COR-L47 (cell line): ENCODE results near the gene IL12RB2.
"Not testable (repeated sequence)": the region's sequence is repeated elsewhere in the genome, so short reads cannot be mapped to it uniquely, and the experiment has no call there.

Experiments used
- DNase-seq: peaks from one replicate; lab custom pipeline; 2025; lab: John Stamatoyannopoulos, UW

Gene IL12RB2

DNA sequence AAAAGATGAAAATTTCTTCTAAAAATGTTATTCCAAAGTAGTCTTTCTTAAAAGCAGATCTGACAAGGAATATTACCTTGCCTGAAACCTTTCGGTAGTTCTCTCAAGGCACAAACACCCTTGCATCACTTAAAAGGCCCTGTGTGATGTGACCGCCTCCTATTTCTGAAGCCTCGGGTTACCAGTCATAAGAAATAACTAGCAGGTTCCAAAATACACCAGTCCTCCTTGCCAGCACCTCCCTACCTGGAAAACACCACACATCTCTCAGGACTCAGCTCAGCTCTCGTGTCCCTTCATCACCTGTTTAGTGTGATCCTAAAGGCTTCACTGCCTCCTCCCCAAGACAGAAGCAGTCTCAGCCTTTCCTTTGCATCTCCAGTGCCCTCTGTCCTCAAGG is 86.9 kb downstream of the IL12RB2 start:
- DNase-seq, result no peak

DNA sequence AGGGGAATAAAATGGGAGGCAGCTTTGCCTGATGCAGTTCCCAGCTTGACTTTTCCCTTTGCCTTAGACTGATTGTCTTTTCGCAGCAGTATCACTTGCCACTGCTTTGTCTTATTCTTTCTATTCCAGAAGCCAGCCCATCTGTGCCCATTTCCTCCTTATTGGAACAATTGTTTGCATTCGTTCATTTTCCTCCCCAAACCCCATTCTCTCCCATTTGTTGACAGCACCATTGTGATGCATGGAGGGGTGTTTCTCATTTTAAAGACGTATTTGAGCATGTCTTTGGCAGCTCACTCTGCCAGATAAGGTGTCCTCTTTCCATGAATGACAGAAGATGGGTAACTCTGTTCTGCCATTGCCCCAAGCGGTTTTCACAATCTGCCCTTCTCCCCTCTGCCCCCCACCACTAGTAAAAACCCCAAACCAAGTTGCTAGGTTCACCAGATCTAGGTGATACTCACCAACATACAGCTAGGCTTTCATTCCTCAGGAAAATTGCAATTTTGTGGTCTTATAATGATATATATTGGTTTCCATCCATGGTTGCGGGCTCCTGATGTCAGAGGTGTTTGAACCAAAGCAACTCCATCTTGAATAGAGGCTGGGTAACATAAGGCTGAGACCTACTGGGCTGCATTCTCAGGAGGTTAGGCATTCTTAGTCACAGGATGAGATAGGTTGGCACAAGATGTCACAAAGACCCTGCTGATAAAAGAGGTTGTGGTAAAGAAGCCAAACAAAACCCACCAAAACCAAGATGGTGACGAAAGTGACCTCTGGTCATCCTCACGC is 91.7 kb downstream of the IL12RB2 start:
- no peak for DNase-seq

DNA sequence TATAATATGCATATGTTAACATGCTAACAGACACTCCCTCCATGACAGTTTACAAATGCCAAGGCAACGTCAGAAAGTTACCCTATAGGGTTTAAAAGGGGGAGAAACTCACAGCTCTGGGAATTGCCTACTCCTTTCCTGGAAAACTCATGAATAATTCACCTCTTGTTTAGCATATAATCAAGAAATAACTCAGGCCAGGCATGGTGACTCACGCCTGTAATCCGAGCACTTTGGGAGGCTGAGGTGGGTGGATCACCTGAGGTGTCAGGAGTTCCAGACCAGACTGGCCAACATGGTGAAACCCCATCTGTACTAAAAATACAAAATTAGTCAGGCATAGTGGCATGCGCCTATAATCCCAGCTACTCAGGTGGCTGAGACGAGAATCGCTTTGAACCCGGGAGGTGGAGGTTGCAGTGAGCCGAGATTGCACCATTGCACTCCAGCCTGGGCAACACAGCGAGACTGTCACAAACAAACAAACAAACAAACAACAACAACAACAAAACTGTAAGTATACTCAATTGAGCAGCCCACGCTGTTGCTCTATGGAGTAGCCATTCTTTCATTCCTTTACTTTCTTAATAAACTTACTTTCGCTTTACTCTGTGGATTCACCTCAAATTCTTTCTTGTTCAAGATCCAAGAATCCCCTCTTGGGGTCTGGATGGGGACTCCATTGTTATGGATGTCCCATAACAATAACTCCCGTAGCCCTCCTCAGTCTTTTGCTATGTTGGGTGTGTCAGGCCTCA is 92.5 kb downstream of the IL12RB2 start:
- DNase-seq, result not testable (repeated sequence)

DNA sequence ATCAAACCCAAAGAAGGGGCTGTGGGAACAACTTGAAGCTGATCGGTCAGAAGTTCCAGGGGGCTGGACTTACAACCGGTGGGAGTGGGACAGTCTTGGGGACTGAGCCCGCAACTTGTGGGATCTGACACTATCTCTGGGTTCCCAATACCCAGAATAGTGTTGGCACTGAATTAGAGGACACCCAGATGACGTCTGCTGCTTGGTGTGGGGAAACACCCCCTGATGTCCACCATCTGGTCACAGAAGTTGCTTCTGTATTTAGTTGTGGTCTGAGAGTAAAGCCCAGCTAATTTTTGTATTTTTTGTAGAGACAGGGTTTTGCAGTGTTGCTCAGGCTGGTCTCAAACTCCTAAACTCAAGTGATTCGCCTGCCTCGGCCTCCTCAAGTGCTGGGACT is 93.8 kb downstream of the IL12RB2 start:
- no peak for DNase-seq

DNA sequence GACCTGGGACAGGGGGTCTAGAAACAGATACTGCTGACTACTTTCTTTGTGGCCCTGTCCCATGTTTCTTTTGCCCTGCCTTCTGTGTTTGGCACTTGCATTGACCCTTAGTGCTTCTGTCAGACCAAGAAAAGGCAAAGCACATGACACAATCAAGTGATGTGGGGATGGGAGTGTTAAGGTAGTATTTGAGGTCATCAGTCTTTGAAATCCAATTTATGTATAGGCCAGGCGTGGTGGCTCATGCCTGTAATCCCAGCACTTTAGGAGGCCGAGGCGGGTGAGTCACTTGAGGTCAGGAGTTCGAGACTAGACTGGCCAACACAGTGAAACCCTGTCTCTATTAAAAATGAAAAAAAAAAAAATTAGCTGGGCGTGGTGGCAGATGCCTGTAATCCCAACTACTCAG is 96.5 kb downstream of the IL12RB2 start:
- DNase-seq, result no peak

DNA sequence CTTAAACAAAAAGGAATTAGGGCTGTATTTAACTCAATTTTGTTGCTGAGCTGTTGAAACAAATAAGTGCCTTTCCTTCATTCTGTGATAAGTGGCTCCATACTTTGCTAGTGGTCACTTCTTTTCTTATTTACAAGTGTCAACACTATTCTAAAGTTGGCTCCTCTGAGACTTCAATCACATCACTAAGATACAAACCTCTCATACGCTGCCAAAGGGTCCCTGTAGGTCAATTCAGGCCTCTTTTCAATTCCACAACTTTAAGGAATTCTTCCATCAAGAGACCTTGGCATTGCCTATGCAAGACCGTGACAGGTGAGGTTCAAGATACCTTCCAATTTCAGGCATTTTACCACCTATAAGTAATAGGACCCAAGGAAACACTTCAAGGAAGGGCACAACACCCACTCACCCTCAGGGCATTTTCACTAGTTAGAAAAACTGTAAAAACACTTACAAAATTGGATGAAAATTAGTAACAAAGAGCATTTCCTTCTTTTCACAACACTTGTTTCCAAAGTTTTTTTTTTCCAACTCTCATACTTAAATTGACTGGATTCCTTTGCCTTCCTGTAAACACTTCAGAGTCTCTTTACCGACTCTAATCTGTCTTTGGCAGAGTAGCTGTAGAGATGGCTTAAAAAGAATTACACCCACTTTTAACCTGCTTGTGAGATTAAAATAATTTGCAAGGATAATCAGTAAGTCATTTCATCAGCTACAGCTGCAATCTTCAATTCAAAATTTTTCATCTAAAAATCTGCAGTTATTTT is 98.0 kb downstream of the IL12RB2 start:
- no peak for DNase-seq

DNA sequence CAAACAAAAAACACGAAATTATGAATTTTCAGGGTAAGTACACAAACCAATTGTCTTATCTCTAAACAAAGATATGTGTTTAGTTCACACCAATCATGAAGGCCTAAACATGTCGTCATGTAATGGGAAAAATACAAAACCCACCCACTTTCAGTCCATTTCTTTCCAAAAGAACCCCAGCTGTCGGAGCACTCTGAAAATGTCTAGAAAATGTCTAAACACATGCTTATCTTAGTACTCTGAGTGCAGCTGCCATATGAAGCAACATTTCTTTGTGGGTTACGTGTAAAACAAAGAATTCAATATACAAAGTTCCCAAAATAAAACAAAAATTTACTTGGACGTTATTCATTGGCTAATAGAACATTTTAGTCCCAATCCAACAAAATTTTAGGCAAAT is 99.8 kb downstream of the IL12RB2 start:
- no peak for DNase-seq

DNA sequence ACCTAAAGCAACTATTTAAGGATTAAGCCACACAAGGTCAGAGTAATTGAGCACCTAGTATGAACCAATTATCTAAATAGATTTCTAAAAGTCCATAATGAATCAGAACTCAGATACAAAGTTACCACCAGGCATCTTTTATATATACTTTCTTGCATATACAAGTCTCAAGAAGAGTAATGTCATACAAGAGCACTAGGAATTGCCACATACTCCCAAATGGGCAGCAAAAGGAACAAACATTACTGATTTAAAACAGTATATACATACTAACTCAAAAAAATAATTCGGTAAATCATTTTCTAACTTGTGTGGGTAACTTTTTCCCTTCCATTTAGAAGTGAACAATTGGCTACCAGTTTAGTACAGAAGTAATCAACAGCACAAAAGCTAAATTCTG is 100.5 kb downstream of the IL12RB2 start:
- no peak for DNase-seq

DNA sequence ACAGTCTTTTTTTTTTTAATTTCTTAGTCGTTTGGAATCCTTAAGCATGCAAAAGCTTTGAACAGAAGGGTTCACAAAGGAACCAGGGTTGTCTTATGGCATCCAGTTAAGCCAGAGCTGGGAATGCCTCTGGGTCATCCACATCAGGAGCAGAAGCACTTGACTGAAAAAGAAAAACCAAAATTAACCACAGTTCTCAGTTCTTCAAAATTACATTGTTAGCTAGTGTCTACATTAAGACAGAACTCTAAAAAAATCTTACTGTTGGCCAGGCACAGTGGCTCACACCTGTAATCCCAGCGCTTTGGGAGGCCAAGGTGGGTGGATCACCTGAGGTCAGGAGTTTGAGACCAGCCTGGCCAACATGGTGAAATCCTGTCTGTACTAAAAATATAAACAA is 105.4 kb downstream of the IL12RB2 start:
- DNase-seq, result not testable (repeated sequence)

DNA sequence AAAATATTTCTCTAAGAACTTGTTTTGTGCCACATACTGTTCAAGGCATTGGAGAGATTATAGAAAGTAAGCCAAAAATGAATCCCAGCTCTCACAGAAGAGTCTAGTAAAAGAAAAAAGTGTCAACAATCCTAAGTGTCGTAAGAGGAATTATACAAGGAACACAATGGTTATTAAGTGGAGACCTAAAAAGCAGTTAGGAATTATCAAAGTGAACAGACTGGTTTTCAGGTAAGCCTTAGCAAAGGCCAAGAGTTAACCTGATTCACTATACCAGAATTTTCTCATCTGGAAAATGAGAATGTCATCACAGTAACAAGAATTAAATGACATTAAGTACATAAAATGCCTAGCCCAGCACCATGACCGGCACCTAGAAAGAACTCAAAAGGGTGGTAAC is 106.9 kb downstream of the IL12RB2 start:
- DNase-seq, result no peak

DNA sequence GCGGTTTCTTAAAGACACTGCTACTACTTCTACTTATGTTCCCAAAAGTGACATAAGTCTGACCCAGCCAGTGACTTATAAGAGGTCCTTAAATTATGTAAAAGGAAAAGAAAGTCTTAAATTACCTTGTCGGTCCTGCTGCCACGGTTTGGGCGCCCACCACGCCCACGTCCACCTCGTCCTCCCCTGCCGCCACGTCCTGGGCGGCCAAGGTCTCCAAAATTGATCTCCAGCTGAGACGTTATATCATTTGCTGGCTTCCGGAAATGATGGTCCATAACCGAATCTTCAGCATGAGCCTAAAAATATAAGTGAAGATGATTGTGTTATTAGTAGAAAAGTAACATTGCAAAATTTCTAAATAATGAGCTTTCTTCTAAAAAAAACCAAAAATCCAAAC is 107.4 kb downstream of the IL12RB2 start:
- no peak for DNase-seq

DNA sequence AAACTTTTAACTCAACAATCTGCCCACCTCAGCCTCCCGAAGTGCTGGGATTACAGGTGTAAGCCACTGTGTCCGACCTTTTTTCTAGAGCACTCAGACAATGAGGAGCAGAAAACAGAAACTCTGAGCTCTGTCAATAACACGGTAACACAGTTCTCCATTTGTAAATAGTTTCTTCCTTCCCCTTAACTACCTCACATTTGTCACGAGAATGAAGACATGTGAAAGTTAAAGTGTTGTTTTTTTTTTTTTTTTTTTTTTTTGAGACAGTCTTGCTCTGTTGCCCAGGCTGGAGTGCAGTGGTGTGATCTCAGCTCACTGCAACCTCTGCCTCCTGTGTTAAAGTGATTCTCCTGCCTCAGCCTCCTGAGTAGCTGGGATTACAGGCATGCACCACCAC is 110.1 kb downstream of the IL12RB2 start:
- DNase-seq, result not testable (repeated sequence)

DNA sequence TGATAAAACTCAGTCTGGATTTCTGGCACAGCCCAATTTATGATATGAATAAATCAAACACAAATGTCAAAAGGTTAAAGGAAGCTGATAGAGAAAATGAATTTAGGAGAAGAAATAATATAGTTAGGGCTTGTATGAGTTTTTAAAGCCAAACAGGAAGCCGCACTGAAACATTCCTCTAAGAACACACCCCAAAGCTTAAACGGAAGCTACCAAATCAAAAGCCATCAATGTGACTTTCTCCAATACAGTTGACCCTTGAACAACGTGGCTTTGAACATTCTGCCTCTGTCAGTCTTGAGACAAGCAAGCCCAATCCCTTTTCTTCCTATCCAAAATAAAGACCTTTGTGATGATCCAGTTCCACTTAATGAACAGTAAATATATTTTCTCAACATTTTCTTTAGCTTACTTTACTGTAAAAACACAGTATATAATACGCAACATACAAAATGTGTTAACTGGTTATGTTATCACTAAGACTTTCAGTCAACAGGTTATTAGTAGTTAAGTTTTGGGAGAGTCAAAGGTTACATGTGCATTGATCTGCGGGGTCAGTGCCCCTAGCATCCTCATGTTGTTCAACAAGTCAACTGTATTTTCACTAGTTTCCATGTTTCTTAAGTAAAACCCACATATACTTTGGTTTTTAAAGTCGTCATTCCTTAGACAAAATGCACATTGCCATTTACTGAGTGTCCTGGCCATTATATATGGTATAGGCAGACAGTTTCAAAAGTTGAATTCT is 111.3 kb downstream of the IL12RB2 start:
- DNase-seq, result no peak

DNA sequence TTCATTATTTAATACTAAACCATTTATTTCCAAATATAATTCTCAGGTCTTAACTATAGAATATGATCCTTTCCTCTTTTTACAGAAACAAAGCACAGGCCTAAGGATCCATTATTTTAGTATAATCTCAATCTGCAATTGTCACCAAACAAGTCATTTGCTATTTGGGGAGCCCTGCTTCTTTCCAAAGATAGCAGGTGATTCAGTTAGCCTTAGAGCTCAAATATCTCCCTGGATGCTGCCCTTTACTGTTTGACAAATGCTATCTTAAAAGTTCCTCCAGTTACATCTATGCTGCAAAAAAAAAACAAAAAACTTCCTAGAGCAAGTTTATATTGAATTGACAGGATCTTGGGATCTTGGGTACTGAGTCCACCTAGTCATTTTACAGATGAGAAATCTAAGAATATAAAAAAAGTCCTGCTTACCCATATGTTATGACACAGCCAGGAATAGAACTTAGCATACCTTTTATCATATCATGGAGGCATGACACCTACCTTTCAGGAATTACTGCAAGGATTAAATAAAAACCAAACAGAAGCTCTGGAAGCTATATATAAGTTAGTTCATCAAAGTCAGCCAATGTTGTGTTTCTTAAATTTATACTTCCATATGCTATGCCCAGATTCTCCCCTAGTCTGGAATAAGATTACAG is 113.3 kb downstream of the IL12RB2 start:
- DNase-seq, result no peak

DNA sequence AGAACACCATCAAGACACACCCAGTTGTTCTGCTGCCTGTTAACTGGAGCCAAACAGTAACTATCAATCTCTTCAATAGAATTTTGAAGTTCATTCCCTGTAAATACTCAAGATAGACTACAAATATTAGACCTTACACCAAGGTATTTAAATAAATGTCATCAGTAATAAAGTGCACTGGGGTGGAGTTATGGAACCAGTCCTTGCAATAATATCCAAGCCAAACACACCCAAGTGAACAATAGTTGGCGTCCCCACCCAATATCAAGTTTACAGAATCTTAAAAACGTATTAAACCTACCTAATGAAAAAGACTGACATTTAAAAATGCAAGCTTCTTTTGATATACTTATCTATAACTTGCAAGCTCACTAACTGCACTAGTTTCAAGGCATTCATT is 119.8 kb downstream of the IL12RB2 start:
- DNase-seq, result no peak

DNA sequence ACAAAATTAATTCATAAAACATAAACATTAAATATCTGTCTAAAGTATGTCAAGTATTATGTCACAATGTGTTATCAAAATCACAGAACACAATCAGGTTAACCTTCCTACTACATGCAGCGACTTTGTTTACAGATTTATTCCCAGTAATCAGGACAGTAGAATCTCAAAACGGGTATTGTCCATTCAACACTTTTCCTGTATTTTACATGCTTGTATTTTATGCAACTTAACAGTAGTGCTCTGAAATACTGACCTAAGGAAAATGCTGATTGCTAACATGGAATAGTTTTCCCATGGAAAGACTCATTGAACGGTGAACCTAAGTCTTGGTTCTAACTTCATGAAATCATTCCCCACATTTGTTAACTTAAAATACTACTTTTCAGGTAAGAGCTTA is 120.3 kb downstream of the IL12RB2 start:
- DNase-seq, result no peak

DNA sequence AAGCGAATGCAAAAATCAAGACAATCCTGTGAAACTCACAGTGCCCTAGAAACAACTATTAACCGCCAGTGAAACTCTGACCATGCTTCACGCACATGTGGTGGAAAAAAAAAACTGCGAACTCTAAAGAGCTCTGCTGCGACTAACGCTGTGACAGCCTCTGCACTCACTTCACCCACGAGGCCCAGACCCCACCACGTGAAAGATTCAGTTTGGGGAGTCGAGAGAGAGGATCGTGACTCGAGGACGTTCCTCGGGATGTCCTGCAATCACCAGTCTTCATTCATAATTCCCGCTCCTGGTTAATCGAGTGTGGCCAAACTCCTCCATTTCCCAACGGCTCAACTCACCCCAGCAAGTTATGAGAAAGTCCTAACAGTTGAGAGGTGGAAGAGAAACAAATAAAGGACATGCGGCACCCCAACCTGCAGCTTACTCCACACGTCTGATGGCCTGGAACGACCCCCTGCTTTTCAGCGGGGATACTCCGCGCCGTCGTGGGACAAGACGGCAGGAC is 121.4 kb downstream of the IL12RB2 start:
- no peak for DNase-seq

DNA sequence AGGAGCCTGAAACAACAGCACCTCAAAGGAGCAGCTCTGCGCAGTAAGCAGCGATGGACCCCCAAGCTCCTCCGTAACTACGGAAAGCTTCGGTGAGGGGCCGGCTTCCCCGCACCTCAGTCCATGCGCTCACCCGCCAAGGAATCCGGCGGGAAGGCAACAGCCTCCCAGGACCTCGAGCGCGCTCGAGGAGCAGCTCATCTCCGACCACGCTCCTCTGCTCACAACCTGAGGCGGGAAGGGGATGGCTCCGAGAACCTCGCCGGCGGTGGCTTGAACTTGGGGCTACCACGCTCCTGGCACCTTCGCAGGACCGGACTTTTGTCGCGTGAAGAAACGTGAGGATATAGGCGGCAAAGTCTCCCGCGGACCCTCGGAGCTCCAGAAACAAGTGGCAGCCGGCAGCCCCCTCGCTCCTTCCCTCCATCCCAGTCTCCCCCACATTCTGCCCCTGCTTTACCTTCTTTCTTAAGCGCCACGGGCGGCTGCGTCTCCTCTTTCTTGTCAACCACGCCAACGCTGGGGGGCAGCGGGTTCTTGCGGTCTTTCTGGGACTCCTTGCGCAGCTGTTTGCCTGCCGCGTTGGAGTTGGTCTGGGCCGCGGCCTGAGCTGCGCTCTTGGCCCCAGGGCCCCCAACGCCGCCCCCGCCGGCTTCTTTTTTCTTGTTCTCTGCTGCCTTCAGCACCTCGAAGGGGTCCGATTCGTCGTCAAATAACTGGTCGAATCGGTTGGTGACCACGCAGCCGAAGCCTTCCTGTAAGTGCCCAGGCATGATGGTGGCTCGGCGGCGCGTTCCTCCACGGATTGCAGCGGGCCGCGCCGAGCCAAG is 122.1 kb downstream of the IL12RB2 start:
- DNase-seq, result peak; percentile 17

DNA sequence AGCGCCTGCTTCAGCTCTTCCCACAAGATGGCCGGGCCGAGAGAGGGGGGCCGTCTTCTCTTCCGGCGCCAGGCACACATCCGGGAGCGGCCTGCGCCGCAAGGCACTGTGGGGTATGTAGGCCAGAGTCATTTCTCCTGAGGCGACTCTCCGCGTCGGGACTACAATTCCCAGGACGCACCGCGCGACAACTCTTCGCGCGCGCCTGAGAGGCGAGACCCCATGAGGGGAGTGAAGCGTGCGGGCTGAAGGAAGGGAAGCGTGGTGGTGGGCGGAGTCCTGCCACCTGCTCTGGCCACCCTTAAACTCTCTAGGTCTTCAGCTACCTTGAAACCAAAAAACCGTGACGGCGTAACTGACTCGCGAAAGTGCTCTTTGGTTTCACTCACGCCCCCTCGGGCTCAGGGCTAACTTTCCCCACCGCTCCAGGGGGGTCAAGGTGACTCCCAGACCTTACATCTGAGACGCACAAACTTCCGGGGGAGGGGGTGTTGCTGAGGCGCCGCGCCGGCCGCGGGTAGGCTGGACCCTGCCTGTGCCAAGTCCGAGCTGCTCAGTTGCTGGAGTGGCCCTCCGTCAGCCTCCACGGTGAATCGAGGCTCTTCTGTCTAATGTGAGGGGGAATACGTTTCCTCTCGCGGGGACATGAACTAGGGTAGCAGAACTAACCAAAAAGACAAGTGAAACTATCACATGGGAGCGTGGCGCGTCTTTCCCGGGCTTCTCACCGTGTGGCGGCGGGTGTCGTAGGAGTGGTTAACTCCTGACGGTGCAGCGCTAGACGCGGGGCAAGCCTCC is 122.9 kb downstream of the IL12RB2 start, which contains the start of gene SERBP1:
Gene SERBP1 (minus strand): TSS at position 45 of the 798 bp plus-strand sequence. CDS start 102 bp downstream, outside the sequence.
- DNase-seq, result peak; percentile 98
